Activated CD4-positive, alpha-beta memory T cell treated with anti-CD3 and anti-CD28 coated beads for 36 hours (primary cell): Measurements from ENCODE around the gene KCNB1. TPM values are rescaled to one million over a fixed set of nuclear protein-coding genes. Genes with fewer than 3 reads are reported as not detected.

Source experiments
- CTCF ChIA-PET: fragments of 350-600 bp; sonication (Branson Sonifier 250); formaldehyde crosslinking; loops from one replicate; lab custom pipeline; 2021; ENCODE audit warnings: antibody characterized with exemption, inconsistent platforms; lab: Charles Lee
- POLR2A ChIA-PET: fragments of 350-600 bp; sonication (Branson Sonifier 250); formaldehyde crosslinking; loops from one replicate; lab custom pipeline; 2021; ENCODE audit warnings: antibody characterized with exemption; lab: Charles Lee
- DNase-seq: peaks from one replicate; pipeline ENCODE4 v3.0.0-alpha.2; 2020
- H3K27ac Mint-ChIP-seq: one replicate; pipeline ENCODE4 v1.8.0; 2021; ENCODE audit warnings: mixed read lengths
- H3K27me3 Mint-ChIP-seq: one replicate; pipeline ENCODE4 v1.8.0; 2021; ENCODE audit warnings: mixed read lengths
- H3K36me3 Mint-ChIP-seq: one replicate; pipeline ENCODE4 v1.8.0; 2021; ENCODE audit warnings: mixed read lengths
- H3K4me1 Mint-ChIP-seq: one replicate; pipeline ENCODE4 v1.8.0; 2021; ENCODE audit warnings: low read depth, mixed read lengths
- H3K4me3 Mint-ChIP-seq: one replicate; pipeline ENCODE4 v1.8.0; 2021; ENCODE audit warnings: mild to moderate bottlenecking, mixed read lengths
- H3K9me3 Mint-ChIP-seq: one replicate; pipeline ENCODE4 v1.8.0; 2021; ENCODE audit warnings: mixed read lengths
- intact Hi-C: fragments of 100-400 bp; cut with micrococcal nuclease; formaldehyde crosslinking; loops from one replicate; pipeline ENCODE4 v1.15.1; 2023
- total RNA-seq, 2 experiments: library from RNA; stranded (reverse); gene quantifications; one replicate each; pipeline ENCODE4 v1.2.3, GENCODE V29; 2021

The KCNB1 gene
- total RNA-seq, 2 experiments from 2014 or later, result not detected

- DNase-seq, result no peak
- intact Hi-C loops, result loop anchor here (5.0 kb wide), 1 partner anchor 93 kb away; no protein-coding TSS in a partner anchor
- H3K36me3 Mint-ChIP-seq, result no peaks in the 10 kb centered on the region
- no peak overlapping the region for H3K4me3 Mint-ChIP-seq
- peaks cover 4% of the 10 kb centered on the region for H3K4me1 Mint-ChIP-seq
- no peak overlapping the region for H3K27ac Mint-ChIP-seq
- peaks cover 45% of the 10 kb centered on the region for H3K27me3 Mint-ChIP-seq
- POLR2A ChIA-PET, result no interaction called here
- CTCF ChIA-PET, result no interaction called here
- H3K9me3 Mint-ChIP-seq, result no peaks in the 10 kb centered on the region
Observed at GRCh38 chr20:49480236-49480635, 2.2 kb downstream of the KCNB1 start.

DNA sequence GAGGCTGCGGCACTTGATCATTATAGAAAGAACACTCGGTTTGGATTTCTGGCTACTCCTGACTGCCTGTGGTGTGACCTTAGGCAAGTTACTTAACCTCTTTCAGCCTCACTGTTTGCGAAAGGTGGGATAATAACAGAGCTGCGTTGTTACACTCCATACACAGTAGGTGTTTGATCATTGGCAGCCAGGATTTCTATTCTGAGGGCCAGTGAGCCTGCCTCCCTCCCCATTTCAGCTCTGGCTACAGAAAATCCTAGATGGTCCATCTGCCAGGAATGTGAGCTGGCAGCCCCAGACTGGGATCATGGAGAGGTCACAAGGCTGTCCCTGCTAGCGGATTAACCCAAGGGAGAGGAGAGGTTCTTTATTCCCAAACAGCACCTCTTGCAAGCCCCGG, 2.7 kb downstream of the KCNB1 start:
- H3K4me1 Mint-ChIP-seq, result peaks cover 4% of the 10 kb centered on the region
- intact Hi-C loops, result loop anchor here (5.0 kb wide), 1 partner anchor 92 kb away; no protein-coding TSS in a partner anchor
- DNase-seq, result no peak
- H3K9me3 Mint-ChIP-seq, result no peaks in the 10 kb centered on the region
- H3K27me3 Mint-ChIP-seq, result peaks cover 46% of the 10 kb centered on the region
- no peaks in the 10 kb centered on the region for H3K36me3 Mint-ChIP-seq
- ChIA-PET CTCF (no interaction called here), POLR2A (no interaction called here)
- H3K27ac Mint-ChIP-seq, result no peak overlapping the region
- no peak overlapping the region for H3K4me3 Mint-ChIP-seq

DNA sequence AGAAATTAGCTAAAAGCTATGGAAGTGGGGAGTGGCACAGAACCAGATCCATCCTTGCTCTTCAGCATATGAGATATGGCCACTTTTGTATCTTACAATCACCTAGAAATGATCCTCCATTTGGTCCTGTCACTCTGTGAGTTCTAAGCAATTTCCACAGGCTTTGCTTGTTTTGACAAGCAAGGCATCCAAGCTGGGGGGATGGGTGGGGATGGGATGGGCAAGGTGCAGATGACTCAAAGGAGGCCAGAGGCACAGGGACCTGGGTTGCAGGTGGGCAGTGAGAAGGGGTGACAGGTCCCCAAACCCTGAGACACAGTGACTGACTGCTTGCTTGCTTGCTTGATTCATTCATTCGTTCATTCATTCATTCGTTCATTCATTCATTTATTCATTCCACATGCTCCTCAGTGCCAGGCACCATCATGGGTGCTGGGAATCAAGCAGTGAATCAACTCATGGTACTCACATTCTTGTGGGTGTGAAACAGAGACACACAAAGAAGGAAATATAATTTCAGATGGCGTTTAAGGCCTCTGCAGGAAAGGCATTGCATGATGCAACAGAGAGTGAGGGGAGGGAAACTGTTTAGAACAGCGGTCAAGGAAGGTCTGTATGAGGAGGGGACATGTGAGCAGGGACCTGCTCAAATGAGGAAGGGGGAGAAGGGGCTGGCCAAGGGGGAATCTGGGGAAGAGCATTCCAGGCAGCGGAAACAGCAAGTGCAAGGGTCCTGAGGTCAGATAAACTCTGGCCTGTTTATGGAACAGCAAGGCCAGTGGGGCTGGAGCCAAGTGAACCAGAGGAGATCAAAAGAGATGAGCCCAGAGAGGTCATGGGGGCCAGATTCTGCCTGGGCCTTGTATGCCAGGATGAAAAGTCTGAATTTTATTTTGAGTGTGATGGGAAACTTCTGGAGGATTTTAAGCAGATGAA, 3.4 kb downstream of the KCNB1 start:
- POLR2A ChIA-PET, result no interaction called here
- H3K4me1 Mint-ChIP-seq, result peaks cover under 1% of the 10 kb centered on the region
- H3K27me3 Mint-ChIP-seq, result peaks cover 45% of the 10 kb centered on the region
- CTCF ChIA-PET, result interaction anchor here (0.9 kb wide), 1 partner anchor 249 kb away, joined by 3 read pairs; no protein-coding TSS in a partner anchor
- no peaks in the 10 kb centered on the region for H3K36me3 Mint-ChIP-seq
- H3K4me3 Mint-ChIP-seq, result no peak overlapping the region
- DNase-seq, result no peak
- intact Hi-C loops, result no loop called here
- H3K27ac Mint-ChIP-seq, result no peak overlapping the region
- H3K9me3 Mint-ChIP-seq, result no peaks in the 10 kb centered on the region

DNA sequence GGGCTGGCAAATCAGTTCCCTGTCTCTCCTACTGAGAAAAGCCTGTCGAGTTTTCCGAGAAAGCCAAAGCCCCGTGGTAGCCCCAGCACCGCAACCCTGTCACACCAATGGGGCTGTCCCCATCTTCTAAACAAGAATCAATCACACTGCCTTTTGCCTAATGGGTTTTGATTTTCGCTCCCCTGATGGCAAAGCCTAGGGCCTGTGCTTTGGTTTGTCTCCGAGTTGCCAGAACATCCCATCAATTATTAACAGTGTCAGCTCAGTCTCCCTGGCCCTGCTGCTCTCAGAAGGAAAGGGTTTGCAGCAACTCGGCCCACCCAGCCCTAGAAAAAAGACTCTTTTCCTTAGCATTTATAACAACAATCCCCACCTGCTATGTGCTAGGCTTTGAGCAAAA, 4.2 kb downstream of the KCNB1 start:
- ChIA-PET CTCF (interaction anchor here (0.9 to 1.6 kb wide), 2 partner anchors 29 to 250 kb away, joined by 3 to 4 read pairs; no protein-coding TSS in a partner anchor), POLR2A (no interaction called here)
- intact Hi-C loops, result no loop called here
- Mint-ChIP-seq H3K36me3 (no peaks in the 10 kb centered on the region), H3K27ac (no peak overlapping the region), H3K9me3 (no peaks in the 10 kb centered on the region), H3K4me1 (no peaks in the 10 kb centered on the region), H3K27me3 (peaks cover 44% of the 10 kb centered on the region), H3K4me3 (no peak overlapping the region)
- no peak for DNase-seq

DNA sequence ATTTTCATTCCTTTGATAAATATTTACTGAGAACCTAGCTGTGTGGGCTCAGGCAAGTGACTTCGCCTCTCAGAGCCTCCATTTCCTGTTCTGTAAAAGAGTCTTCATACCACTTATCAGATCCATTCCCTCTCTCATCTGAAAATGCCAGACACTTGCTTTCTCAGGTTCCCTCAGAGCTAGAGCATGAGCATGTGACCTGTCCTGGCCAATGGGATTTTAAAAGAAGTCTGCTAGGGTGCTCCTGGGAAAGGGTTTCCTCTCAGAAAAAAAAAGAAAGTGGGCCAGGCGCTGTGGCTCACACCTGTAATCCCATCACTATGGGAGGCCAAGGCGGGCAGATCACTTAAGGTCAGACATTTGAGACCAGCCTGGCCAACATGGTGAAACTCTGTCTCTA, 5.3 kb downstream of the KCNB1 start:
- H3K9me3 Mint-ChIP-seq, result no peaks in the 10 kb centered on the region
- peaks cover 40% of the 10 kb centered on the region for H3K27me3 Mint-ChIP-seq
- no peaks in the 10 kb centered on the region for H3K36me3 Mint-ChIP-seq
- no peak for DNase-seq
- H3K27ac Mint-ChIP-seq, result no peak overlapping the region
- intact Hi-C loops, result no loop called here
- ChIA-PET CTCF (interaction anchor here (0.6 to 1.6 kb wide), 3 partner anchors 14 to 791 kb away, joined by 3 to 4 read pairs (median 3); no protein-coding TSS in a partner anchor), POLR2A (no interaction called here)
- H3K4me3 Mint-ChIP-seq, result no peak overlapping the region
- no peaks in the 10 kb centered on the region for H3K4me1 Mint-ChIP-seq

DNA sequence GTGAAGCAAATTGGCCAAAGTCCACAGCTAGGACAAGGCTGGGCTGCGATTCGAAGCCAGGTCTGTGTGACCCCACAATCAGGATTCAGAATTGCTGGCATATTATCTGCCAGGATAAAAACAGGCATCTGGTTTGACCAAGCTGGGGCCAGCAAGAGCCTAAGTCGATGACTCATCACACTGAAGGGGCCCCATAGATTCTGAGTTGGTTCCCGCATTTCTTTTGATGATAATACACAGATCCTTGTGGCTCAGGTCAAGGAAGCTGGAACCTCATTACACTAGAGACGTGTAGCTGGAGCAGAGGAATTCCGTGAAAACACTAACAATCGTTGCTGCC, 6.5 kb downstream of the KCNB1 start:
- H3K27me3 Mint-ChIP-seq, result peaks cover 32% of the 10 kb centered on the region
- intact Hi-C loops, result no loop called here
- no peaks in the 10 kb centered on the region for H3K4me1 Mint-ChIP-seq
- ChIA-PET CTCF (interaction anchor here (0.5 to 2.9 kb wide), 5 partner anchors 8 to 269 kb away, joined by 3 to 12 read pairs (median 5); no protein-coding TSS in a partner anchor), POLR2A (no interaction called here)
- DNase-seq, result no peak
- no peaks in the 10 kb centered on the region for H3K36me3 Mint-ChIP-seq
- H3K9me3 Mint-ChIP-seq, result no peaks in the 10 kb centered on the region
- H3K4me3 Mint-ChIP-seq, result no peak overlapping the region
- no peak overlapping the region for H3K27ac Mint-ChIP-seq

GRCh38 chr20:49475292-49476015, 7.0 kb downstream of the KCNB1 start:
- intact Hi-C loops, result no loop called here
- Mint-ChIP-seq H3K4me1 (no peaks in the 10 kb centered on the region), H3K36me3 (no peaks in the 10 kb centered on the region), H3K27ac (no peak overlapping the region), H3K9me3 (no peaks in the 10 kb centered on the region), H3K27me3 (peaks cover 30% of the 10 kb centered on the region), H3K4me3 (no peak overlapping the region)
- DNase-seq, result no peak
- ChIA-PET POLR2A (no interaction called here), CTCF (interaction anchor here (1.3 to 2.9 kb wide), 3 partner anchors 9 to 141 kb away, joined by 3 to 12 read pairs (median 5); no protein-coding TSS in a partner anchor)

DNA sequence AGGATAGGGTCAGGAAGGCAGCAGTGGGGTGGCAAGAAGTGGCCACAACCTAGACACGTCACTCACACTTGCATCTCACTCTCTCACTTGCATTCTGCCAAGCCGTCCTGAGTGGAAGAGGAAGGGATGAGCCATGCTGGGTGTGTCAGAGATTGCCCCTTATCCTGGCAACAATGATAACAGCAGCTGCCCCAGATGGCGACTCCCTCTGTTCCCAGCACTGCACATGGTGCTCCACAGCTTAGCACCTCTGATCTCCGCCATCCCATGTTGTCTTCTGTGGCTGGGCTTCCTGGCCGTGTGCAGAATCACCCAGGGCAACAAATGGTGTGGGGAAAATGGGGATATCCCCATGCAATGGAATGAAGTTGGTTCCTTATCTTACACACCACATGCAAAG, 11.1 kb downstream of the KCNB1 start:
- H3K27me3 Mint-ChIP-seq, result peaks cover 34% of the 10 kb centered on the region
- no peak for DNase-seq
- no peak overlapping the region for H3K27ac Mint-ChIP-seq
- H3K36me3 Mint-ChIP-seq, result no peaks in the 10 kb centered on the region
- intact Hi-C loops, result no loop called here
- H3K4me1 Mint-ChIP-seq, result no peaks in the 10 kb centered on the region
- CTCF ChIA-PET, result interaction anchor here (0.8 to 1.3 kb wide), 2 partner anchors 12 kb away, joined by 3 to 4 read pairs; partner anchors contain the start of gene KCNB1
- no peak overlapping the region for H3K4me3 Mint-ChIP-seq
- H3K9me3 Mint-ChIP-seq, result no peaks in the 10 kb centered on the region
- POLR2A ChIA-PET, result no interaction called here

DNA sequence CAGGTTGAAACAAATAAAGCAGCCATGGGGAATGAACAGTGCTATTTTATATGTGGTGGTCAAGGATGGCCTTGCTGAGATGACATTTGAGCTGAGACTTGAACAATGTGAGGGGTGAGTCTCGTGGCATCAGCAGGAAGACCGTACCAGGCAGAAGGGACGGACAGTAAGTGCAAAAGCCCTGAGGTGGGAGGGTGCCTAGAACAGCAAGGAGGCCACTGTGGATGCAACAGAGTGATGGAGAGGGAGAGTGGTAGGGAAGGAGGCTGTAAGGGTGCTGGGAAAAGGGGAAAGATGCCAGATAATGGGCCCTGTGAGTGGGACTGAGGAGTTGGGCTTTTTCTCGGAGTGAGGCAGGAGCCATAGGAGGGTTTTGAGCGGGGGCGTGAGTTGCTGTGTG, 11.5 kb downstream of the KCNB1 start:
- H3K27me3 Mint-ChIP-seq, result peaks cover 34% of the 10 kb centered on the region
- no peak for DNase-seq
- intact Hi-C loops, result no loop called here
- no peaks in the 10 kb centered on the region for H3K4me1 Mint-ChIP-seq
- no peak overlapping the region for H3K27ac Mint-ChIP-seq
- ChIA-PET CTCF (interaction anchor here (0.8 kb wide), 1 partner anchor 12 kb away, joined by 4 read pairs; the partner anchor contains the start of gene KCNB1), POLR2A (no interaction called here)
- H3K9me3 Mint-ChIP-seq, result no peaks in the 10 kb centered on the region
- no peak overlapping the region for H3K4me3 Mint-ChIP-seq
- no peaks in the 10 kb centered on the region for H3K36me3 Mint-ChIP-seq

- ChIA-PET POLR2A (no interaction called here), CTCF (interaction anchor here (1.1 kb wide), 1 partner anchor 15 kb away, joined by 3 read pairs; no protein-coding TSS in a partner anchor)
- no peak for DNase-seq
- H3K27ac Mint-ChIP-seq, result no peak overlapping the region
- no peaks in the 10 kb centered on the region for H3K36me3 Mint-ChIP-seq
- H3K4me1 Mint-ChIP-seq, result no peaks in the 10 kb centered on the region
- H3K27me3 Mint-ChIP-seq, result peaks cover 19% of the 10 kb centered on the region
- no peak overlapping the region for H3K4me3 Mint-ChIP-seq
- no peaks in the 10 kb centered on the region for H3K9me3 Mint-ChIP-seq
- intact Hi-C loops, result no loop called here
Observed at GRCh38 chr20:49469060-49469459, 13.4 kb downstream of the KCNB1 start.

GRCh38 chr20:49468412-49468811, 14.1 kb downstream of the KCNB1 start:
- H3K27me3 Mint-ChIP-seq, result peaks cover 18% of the 10 kb centered on the region
- no peak overlapping the region for H3K4me3 Mint-ChIP-seq
- H3K36me3 Mint-ChIP-seq, result no peaks in the 10 kb centered on the region
- POLR2A ChIA-PET, result no interaction called here
- no peak overlapping the region for H3K27ac Mint-ChIP-seq
- CTCF ChIA-PET, result no interaction called here
- no peaks in the 10 kb centered on the region for H3K9me3 Mint-ChIP-seq
- DNase-seq, result no peak
- no peaks in the 10 kb centered on the region for H3K4me1 Mint-ChIP-seq
- intact Hi-C loops, result no loop called here
